Osteoblast (primary cell): Measurements from ENCODE around the gene ARHGAP9. TPM values are rescaled to one million over a fixed set of nuclear protein-coding genes. Genes with fewer than 3 reads are reported as not detected.

ENCODE experiments used
- DNase-seq: peaks from one replicate; pipeline ENCODE4 v3.0.0; 2011; ENCODE audit warnings: low spot score, mixed read lengths; ENCODE audit not compliant: insufficient read length; ENCODE audit errors: missing footprints
- H2AFZ ChIP-seq: 2 replicates; pipeline ENCODE4 v1.6.0; 2011; ENCODE audit warnings: mild to moderate bottlenecking, low read length
- H3K27ac ChIP-seq: 2 replicates; pipeline ENCODE4 v1.5.1; 2011; ENCODE audit warnings: mild to moderate bottlenecking, low read depth, low read length, moderate library complexity
- H3K27me3 ChIP-seq: 2 replicates; pipeline ENCODE4 v1.6.0; 2012; ENCODE audit warnings: mild to moderate bottlenecking, control low read depth, inconsistent platforms, low read length, moderate library complexity; ENCODE audit not compliant: insufficient read depth
- H3K36me3 ChIP-seq: 2 replicates; pipeline ENCODE4 v1.5.1; 2011; ENCODE audit warnings: mild to moderate bottlenecking, low read length, control low read depth, moderate library complexity; ENCODE audit not compliant: insufficient read depth
- H3K4me1 ChIP-seq: 2 replicates; pipeline ENCODE4 v1.5.1; 2011; ENCODE audit warnings: mild to moderate bottlenecking, low read length, control low read depth, moderate library complexity; ENCODE audit not compliant: insufficient read depth
- H3K4me2 ChIP-seq: 2 replicates; pipeline ENCODE4 v1.6.0; 2011; ENCODE audit warnings: mild to moderate bottlenecking, low read length; ENCODE audit not compliant: insufficient read depth
- H3K4me3 ChIP-seq: fragments of 200-600 bp; sonication (generic); 3 replicates; pipeline ENCODE4 v1.5.1; 2012; ENCODE audit warnings: mild to moderate bottlenecking, low read length, inconsistent platforms; ENCODE audit not compliant: insufficient read depth
- H3K79me2 ChIP-seq: 2 replicates; pipeline ENCODE4 v1.6.0; 2012; ENCODE audit warnings: mild to moderate bottlenecking, low read length, control low read depth, inconsistent platforms; ENCODE audit not compliant: insufficient read depth
- H3K9me3 ChIP-seq: 2 replicates; pipeline ENCODE4 v1.5.1; 2011; ENCODE audit warnings: low read depth, low read length, control low read depth
- H4K20me1 ChIP-seq: 2 replicates; pipeline ENCODE4 v1.6.0; 2012; ENCODE audit warnings: mild to moderate bottlenecking, low read length, control low read depth; ENCODE audit not compliant: insufficient read depth
- total RNA-seq: library from RNA; depleted of rRNA; stranded (reverse); fragments of >200 nt; gene quantifications from 2 replicates; pipeline ENCODE4 v1.2.3, GENCODE V29; 2012
- TF ChIP-seq, protein P1 (sequence below): IDR thresholded peaks from 2 replicates; pipeline ENCODE4 v1.5.1; 2011; ENCODE audit warnings: mild to moderate bottlenecking, low read depth, low read length, moderate library complexity; ENCODE audit errors: extremely low read depth

The ARHGAP9 gene
- total RNA-seq, 1 donor, result 0.36 TPM

- Histone ChIP-seq H3K79me2 (no peaks in the 10 kb centered on the region), H3K9me3 (no peaks in the 10 kb centered on the region), H3K27me3 (peaks cover 19% of the 10 kb centered on the region), H4K20me1 (no peaks in the 10 kb centered on the region), H3K4me2 (peak overlapping the region; percentile 100), H3K4me3 (peak overlapping the region; percentile 72), H2AFZ (peak overlapping the region; percentile 67), H3K27ac (no peak overlapping the region), H3K36me3 (no peaks in the 10 kb centered on the region), H3K4me1 (peaks cover 16% of the 10 kb centered on the region)
- TF ChIP-seq, protein P1, sequence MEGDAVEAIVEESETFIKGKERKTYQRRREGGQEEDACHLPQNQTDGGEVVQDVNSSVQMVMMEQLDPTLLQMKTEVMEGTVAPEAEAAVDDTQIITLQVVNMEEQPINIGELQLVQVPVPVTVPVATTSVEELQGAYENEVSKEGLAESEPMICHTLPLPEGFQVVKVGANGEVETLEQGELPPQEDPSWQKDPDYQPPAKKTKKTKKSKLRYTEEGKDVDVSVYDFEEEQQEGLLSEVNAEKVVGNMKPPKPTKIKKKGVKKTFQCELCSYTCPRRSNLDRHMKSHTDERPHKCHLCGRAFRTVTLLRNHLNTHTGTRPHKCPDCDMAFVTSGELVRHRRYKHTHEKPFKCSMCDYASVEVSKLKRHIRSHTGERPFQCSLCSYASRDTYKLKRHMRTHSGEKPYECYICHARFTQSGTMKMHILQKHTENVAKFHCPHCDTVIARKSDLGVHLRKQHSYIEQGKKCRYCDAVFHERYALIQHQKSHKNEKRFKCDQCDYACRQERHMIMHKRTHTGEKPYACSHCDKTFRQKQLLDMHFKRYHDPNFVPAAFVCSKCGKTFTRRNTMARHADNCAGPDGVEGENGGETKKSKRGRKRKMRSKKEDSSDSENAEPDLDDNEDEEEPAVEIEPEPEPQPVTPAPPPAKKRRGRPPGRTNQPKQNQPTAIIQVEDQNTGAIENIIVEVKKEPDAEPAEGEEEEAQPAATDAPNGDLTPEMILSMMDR, result peak; percentile 98
- peak; percentile 99 for DNase-seq
These were observed 17.3 kb downstream of the ARHGAP9 start for GRCh38 chr12:57462251-57462911.

DNA sequence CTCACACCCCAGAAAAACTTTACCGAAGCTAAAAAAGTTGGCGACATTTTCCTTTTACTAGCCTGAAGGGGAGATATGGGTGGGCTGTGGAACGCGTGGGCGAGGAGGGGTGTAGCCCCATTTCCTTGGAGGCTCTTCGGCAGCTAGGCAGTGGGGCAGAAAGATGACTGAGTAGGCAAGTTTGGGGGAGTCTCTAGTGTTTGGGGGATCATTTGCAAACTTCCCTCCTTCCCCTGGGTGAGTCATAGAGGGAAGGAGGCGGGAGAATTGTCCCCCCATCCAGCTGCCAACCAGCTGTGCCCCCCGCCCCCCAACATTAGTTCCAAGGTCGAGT lies 17.8 kb downstream of the ARHGAP9 start:
- Histone ChIP-seq H3K27me3 (peaks cover 16% of the 10 kb centered on the region), H4K20me1 (no peaks in the 10 kb centered on the region), H3K36me3 (no peaks in the 10 kb centered on the region), H3K4me3 (peak overlapping the region; percentile 72), H3K79me2 (no peaks in the 10 kb centered on the region), H2AFZ (peak overlapping the region; percentile 67), H3K27ac (no peak overlapping the region), H3K4me1 (peaks cover 16% of the 10 kb centered on the region), H3K4me2 (peak overlapping the region; percentile 100), H3K9me3 (no peaks in the 10 kb centered on the region)
- TF ChIP-seq, protein P1, result no peak
- DNase-seq, result peak; percentile 81

DNA sequence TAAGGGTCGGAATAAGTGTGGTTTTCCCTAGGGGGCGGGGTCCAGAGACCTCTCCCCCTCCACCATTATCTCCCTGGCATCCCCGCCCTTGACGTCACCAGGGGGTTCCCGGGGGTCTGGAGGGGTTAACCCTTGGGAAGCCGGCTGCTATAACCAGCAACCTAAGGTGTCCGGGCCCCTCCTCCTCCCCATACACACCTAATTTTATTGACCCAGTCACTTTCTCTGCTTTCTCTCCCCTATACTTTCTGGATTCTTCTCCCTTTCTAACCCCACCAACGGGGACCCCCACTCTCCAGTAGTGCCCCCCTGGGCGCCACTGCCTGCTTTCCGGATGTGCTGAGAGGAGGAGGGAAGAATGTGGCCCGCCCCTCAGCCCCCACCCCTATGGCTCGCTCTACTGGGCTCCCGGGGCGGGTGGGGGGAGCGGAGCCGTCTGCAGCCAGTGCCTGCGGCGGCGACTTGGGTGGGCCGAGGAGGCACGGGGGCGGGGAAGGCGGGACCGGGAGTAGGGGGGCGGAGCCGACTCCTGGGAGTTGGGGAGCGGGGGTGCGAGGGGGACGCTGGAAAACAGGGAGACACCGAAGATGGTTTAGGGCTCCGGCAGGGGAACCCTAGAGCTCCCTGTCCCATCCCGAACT lies 18.3 kb downstream of the ARHGAP9 start:
- DNase-seq, result peak; percentile 92
- Histone ChIP-seq H3K4me1 (peaks cover 16% of the 10 kb centered on the region), H3K4me2 (peak overlapping the region; percentile 100), H3K4me3 (peak overlapping the region; percentile 72), H3K9me3 (no peaks in the 10 kb centered on the region), H2AFZ (no peak overlapping the region), H3K27ac (no peak overlapping the region), H3K79me2 (no peaks in the 10 kb centered on the region), H4K20me1 (no peaks in the 10 kb centered on the region), H3K27me3 (peaks cover 16% of the 10 kb centered on the region), H3K36me3 (no peaks in the 10 kb centered on the region)
- TF ChIP-seq, protein P1, result no peak

DNA sequence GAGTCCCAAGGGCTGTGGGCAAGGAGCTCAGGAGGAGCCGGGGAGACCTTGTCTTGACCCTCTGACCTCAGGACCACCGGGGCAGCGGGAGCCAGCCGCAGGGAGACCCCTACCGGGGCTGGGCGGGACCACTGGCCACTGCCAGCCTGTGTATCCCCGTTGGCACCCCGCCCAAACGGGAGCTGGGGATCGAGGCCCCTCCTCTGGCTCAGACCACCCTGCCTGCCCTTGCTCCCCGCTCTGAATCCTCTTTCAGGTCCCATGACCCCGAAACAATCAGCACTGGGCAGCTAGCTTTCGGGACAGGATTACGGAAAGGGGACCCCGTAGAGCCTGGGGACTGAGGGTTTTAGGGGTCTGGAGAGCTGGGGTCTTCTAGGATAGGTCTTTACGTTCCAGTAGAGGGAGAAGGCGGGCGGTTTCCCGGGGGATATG lies 18.8 kb downstream of the ARHGAP9 start:
- no peak overlapping the region for H3K4me3 ChIP-seq
- H3K27ac ChIP-seq, result no peak overlapping the region
- H3K36me3 ChIP-seq, result no peaks in the 10 kb centered on the region
- no peak overlapping the region for H2AFZ ChIP-seq
- H3K9me3 ChIP-seq, result no peaks in the 10 kb centered on the region
- peaks cover 13% of the 10 kb centered on the region for H3K27me3 ChIP-seq
- no peaks in the 10 kb centered on the region for H4K20me1 ChIP-seq
- peak overlapping the region; percentile 100 for H3K4me2 ChIP-seq
- peaks cover 16% of the 10 kb centered on the region for H3K4me1 ChIP-seq
- H3K79me2 ChIP-seq, result no peaks in the 10 kb centered on the region
- no peak for DNase-seq
- TF ChIP-seq, protein P1, result no peak
